BE2C (cell line): ENCODE results near the gene C1orf167.

Source experiments
- DNase-seq: peaks from one replicate; pipeline ENCODE4 v3.0.0-alpha.2; 2020
- H3K27me3 ChIP-seq: fragments of 250-450 bp; sonication (Bioruptor Pico); 2 replicates; pipeline ENCODE4 v1.5.1; 2020; ENCODE audit warnings: mild to moderate bottlenecking
- H3K36me3 ChIP-seq: fragments of 250-450 bp; sonication (Bioruptor Pico); 2 replicates; pipeline ENCODE4 v1.5.1; 2020; ENCODE audit warnings: mild to moderate bottlenecking
- H3K4me1 ChIP-seq: fragments of 250-450 bp; sonication (Bioruptor Pico); 2 replicates; pipeline ENCODE4 v1.5.1; 2020
- H3K4me3 ChIP-seq: 2 replicates; pipeline ENCODE4 v1.5.1; 2011; ENCODE audit warnings: low read depth, low read length
- H3K9me3 ChIP-seq: fragments of 250-450 bp; sonication (Bioruptor Pico); 2 replicates; pipeline ENCODE4 v1.5.1; 2020
- CTCF ChIP-seq: IDR thresholded peaks from 2 replicates; pipeline ENCODE4 v1.5.1; 2012; ENCODE audit warnings: mild to moderate bottlenecking, low read depth, low read length

Gene C1orf167

GRCh38 chr1:11792106-11792505 lies 30.1 kb downstream of the C1orf167 start:
- H3K27me3 ChIP-seq: no peaks in the 10 kb centered on the region
- no peaks in the 10 kb centered on the region for H3K4me1 ChIP-seq
- no peaks in the 10 kb centered on the region for H3K9me3 ChIP-seq
- DNase-seq: no peak
- H3K4me3 ChIP-seq: no peak overlapping the region
- no peak for TF ChIP-seq CTCF
- H3K36me3 ChIP-seq: no peaks in the 10 kb centered on the region

GRCh38 chr1:11793819-11794218 lies 31.8 kb downstream of the C1orf167 start:
- Histone ChIP-seq H3K27me3 (no peaks in the 10 kb centered on the region), H3K9me3 (no peaks in the 10 kb centered on the region), H3K4me3 (no peak overlapping the region), H3K4me1 (no peaks in the 10 kb centered on the region), H3K36me3 (no peaks in the 10 kb centered on the region)
- no peak for TF ChIP-seq CTCF
- no peak for DNase-seq

- Histone ChIP-seq H3K9me3 (no peaks in the 10 kb centered on the region), H3K4me1 (no peaks in the 10 kb centered on the region), H3K36me3 (no peaks in the 10 kb centered on the region), H3K27me3 (no peaks in the 10 kb centered on the region), H3K4me3 (no peak overlapping the region)
- DNase-seq: no peak
- TF ChIP-seq CTCF: no peak
These were observed 32.6 kb downstream of the C1orf167 start for GRCh38 chr1:11794446-11795237.

- Histone ChIP-seq H3K36me3 (no peaks in the 10 kb centered on the region), H3K27me3 (no peaks in the 10 kb centered on the region), H3K9me3 (no peaks in the 10 kb centered on the region), H3K4me3 (no peak overlapping the region), H3K4me1 (no peaks in the 10 kb centered on the region)
- no peak for DNase-seq
- no peak for TF ChIP-seq CTCF
These were observed 33.4 kb downstream of the C1orf167 start for GRCh38 chr1:11795238-11795890.

GRCh38 chr1:11796036-11796828 lies 34.2 kb downstream of the C1orf167 start:
- Histone ChIP-seq H3K4me1 (no peaks in the 10 kb centered on the region), H3K27me3 (no peaks in the 10 kb centered on the region), H3K9me3 (no peaks in the 10 kb centered on the region), H3K36me3 (no peaks in the 10 kb centered on the region), H3K4me3 (no peak overlapping the region)
- no peak for TF ChIP-seq CTCF
- no peak for DNase-seq
